Esophagus muscularis mucosa (tissue), 3 donors: ENCODE data around the gene FAM193A.

Experiments used
- POLR2AphosphoS5 ChIP-seq, 2 donors: sonication (generic); formaldehyde crosslinking; IDR thresholded peaks; one replicate each; pipeline ENCODE4 v1.6.1; 2017; ENCODE audit warnings: antibody characterized with exemption in 2 of 2
- TF ChIP-seq, protein P1 (sequence below), 3 experiments: fragments of 200-600 bp in 2 of 3; fragments of 450-650 bp in 1 of 3; sonication (generic) in 2 of 3; IDR thresholded peaks; one replicate each; pipeline ENCODE4 v1.5.1; 2017 to 2019; ENCODE audit warnings: antibody characterized with exemption in 3 of 3, mild to moderate bottlenecking in 2 of 3, moderate library complexity in 1 of 3

DNA sequence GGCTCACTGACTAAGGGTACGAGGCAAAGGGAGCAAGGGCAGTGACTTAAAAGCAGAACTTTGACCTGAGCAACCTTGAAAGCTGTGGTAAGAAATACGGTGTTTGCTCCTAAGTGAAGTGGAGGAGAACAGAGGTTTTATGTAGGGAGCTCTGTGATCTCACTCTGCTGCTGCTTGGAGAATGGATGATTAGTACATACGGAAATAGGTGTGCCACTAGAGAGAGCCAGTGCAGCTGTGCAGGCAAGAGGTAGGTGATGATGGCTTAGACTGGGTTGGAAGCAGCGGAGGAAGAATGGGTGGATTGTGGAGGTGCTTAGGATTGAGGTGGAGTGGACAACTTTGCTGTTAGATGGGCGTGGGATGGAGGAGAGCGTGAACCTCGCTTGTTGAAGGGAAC, 85.0 kb downstream of the FAM193A start:
- TF ChIP-seq, protein P1, sequence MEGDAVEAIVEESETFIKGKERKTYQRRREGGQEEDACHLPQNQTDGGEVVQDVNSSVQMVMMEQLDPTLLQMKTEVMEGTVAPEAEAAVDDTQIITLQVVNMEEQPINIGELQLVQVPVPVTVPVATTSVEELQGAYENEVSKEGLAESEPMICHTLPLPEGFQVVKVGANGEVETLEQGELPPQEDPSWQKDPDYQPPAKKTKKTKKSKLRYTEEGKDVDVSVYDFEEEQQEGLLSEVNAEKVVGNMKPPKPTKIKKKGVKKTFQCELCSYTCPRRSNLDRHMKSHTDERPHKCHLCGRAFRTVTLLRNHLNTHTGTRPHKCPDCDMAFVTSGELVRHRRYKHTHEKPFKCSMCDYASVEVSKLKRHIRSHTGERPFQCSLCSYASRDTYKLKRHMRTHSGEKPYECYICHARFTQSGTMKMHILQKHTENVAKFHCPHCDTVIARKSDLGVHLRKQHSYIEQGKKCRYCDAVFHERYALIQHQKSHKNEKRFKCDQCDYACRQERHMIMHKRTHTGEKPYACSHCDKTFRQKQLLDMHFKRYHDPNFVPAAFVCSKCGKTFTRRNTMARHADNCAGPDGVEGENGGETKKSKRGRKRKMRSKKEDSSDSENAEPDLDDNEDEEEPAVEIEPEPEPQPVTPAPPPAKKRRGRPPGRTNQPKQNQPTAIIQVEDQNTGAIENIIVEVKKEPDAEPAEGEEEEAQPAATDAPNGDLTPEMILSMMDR (IDR thresholded peaks at IDR 0.05): no peak
- TF ChIP-seq POLR2AphosphoS5 (IDR thresholded peaks at IDR 0.05): no peak
